ENCODE data around the gene VEGFC.

- TF ChIP-seq POLR2A (IDR thresholded peaks at IDR 0.05) (no peak), CTCF (IDR thresholded peaks at IDR 0.05) (no peak)
Measured at GRCh38 chr4:176769514-176769913, 23.2 kb downstream of the VEGFC start.

Data from Peyer's patch (tissue), 4 donors.